NK-92 treated with Interleukin-12 subunit alpha and Interleukin-12 subunit beta, amount 100 ng/mL, for 24 hours (cell line): ENCODE measurements around the gene DNAAF1.
"Not testable (repeated sequence)": the region's sequence is repeated elsewhere in the genome, so short reads cannot be mapped to it uniquely, and the experiment has no call there.

Source experiments
- DNase-seq: peaks from one replicate; lab custom pipeline; 2025; lab: John Stamatoyannopoulos, UW

Gene DNAAF1

GRCh38 chr16:84144859-84145639, at the start of gene DNAAF1, which contains the start of gene HSDL1:
DNAAF1 (plus strand) TSS chr16:84145308; CDS start chr16:84145441, 133 bp downstream.
HSDL1 (minus strand) TSS chr16:84145177; CDS start chr16:84131321, 13,856 bp downstream.
- peak; percentile 68 for DNase-seq

- no peak for DNase-seq
These were observed 49.6 kb upstream of the DNAAF1 start for GRCh38 chr16:84095466-84095865.

GRCh38 chr16:84096447-84097005, 48.6 kb upstream of the DNAAF1 start:
- DNase-seq: no peak

GRCh38 chr16:84098939-84099338, 46.2 kb upstream of the DNAAF1 start:
- DNase-seq: no peak

GRCh38 chr16:84103678-84104077, 41.4 kb upstream of the DNAAF1 start:
- DNase-seq: no peak

- DNase-seq: no peak
These were observed 40.9 kb upstream of the DNAAF1 start for GRCh38 chr16:84104231-84104630.

GRCh38 chr16:84105301-84105815, 39.8 kb upstream of the DNAAF1 start:
- no peak for DNase-seq

- DNase-seq: no peak
These were observed 39.0 kb upstream of the DNAAF1 start for GRCh38 chr16:84105948-84106740.

GRCh38 chr16:84107921-84108320, 37.2 kb upstream of the DNAAF1 start:
- no peak for DNase-seq

GRCh38 chr16:84109598-84110335, 35.3 kb upstream of the DNAAF1 start:
- DNase-seq: no peak

- DNase-seq: no peak
These were observed 34.6 kb upstream of the DNAAF1 start for GRCh38 chr16:84110527-84110926.

- no peak for DNase-seq
These were observed 33.6 kb upstream of the DNAAF1 start for GRCh38 chr16:84111525-84111924.

GRCh38 chr16:84111949-84112348, 33.2 kb upstream of the DNAAF1 start:
- DNase-seq: not testable (repeated sequence)

GRCh38 chr16:84115919-84116719, 29.0 kb upstream of the DNAAF1 start:
- DNase-seq: peak; percentile 54

GRCh38 chr16:84116720-84117493, 28.2 kb upstream of the DNAAF1 start, which contains the start of gene MBTPS1:
MBTPS1 (minus strand) TSS chr16:84116942; CDS start chr16:84101783, 15,159 bp downstream.
- DNase-seq: peak; percentile 87

- DNase-seq: no peak
These were observed 27.6 kb upstream of the DNAAF1 start for GRCh38 chr16:84117494-84117843.

GRCh38 chr16:84118315-84118714, 26.8 kb upstream of the DNAAF1 start:
- DNase-seq: not testable (repeated sequence)

GRCh38 chr16:84119368-84119767, 25.7 kb upstream of the DNAAF1 start:
- DNase-seq: no peak

GRCh38 chr16:84120023-84120422, 25.1 kb upstream of the DNAAF1 start:
- no peak for DNase-seq

- DNase-seq: no peak
These were observed 24.1 kb upstream of the DNAAF1 start for GRCh38 chr16:84121007-84121406.
